H1 (cell line): Measurements from ENCODE around the gene GLOD4. TPM values are rescaled to one million over a fixed set of nuclear protein-coding genes. Genes with fewer than 3 reads are reported as not detected.

Experiments used
- CTCF ChIA-PET: fragments of 300-600 bp; sonication (Branson Sonifier 250); formaldehyde crosslinking; loops from one replicate; lab custom pipeline; 2021; ENCODE audit not compliant: partially characterized antibody; lab: Charles Lee
- POLR2A ChIA-PET: fragments of 300-600 bp; sonication (Branson Sonifier 250); formaldehyde crosslinking; loops from one replicate; lab custom pipeline; 2021; ENCODE audit warnings: inconsistent platforms; ENCODE audit not compliant: partially characterized antibody; lab: Charles Lee
- DNase-seq, 2 experiments: peaks; one replicate each; pipeline versions ENCODE4 v3.0.0 to v3.0.0-alpha.2; 2010 to 2022; ENCODE audit warnings: low spot score in 2 of 2, low read depth in 1 of 2, mixed read lengths in 1 of 2
- FAIRE-seq: peaks from 2 replicates; lab custom pipeline; 2011; peaks lifted over from hg19 to GRCh38; lab: Jason Lieb, UNC
- H2AFZ ChIP-seq: 2 replicates; pipeline ENCODE4 v1.8.1; 2012; ENCODE audit warnings: low read length, inconsistent platforms
- H2AK5ac ChIP-seq: 2 replicates; pipeline ENCODE4 v1.6.1; 2013; ENCODE audit warnings: low read depth, low read length
- H2BK120ac ChIP-seq: replicated peaks from 2 replicates; pipeline ENCODE3; 2013; ENCODE audit warnings: low read depth, low read length, inconsistent platforms
- H2BK12ac ChIP-seq: 2 replicates; pipeline ENCODE4 v1.6.1; 2013; ENCODE audit warnings: low read depth, low read length
- H2BK15ac ChIP-seq: 2 replicates; pipeline ENCODE4 v1.6.1; 2013; ENCODE audit warnings: low read length
- H2BK20ac ChIP-seq: 2 replicates; pipeline ENCODE4 v1.6.1; 2013; ENCODE audit warnings: low read length
- H2BK5ac ChIP-seq: 2 replicates; pipeline ENCODE4 v1.6.1; 2013; ENCODE audit warnings: low read depth, low read length
- H3K14ac ChIP-seq: 2 replicates; pipeline ENCODE4 v1.6.1; 2013; ENCODE audit warnings: inconsistent platforms; ENCODE audit not compliant: insufficient read length
- H3K18ac ChIP-seq: 2 replicates; pipeline ENCODE4 v1.6.1; 2013; ENCODE audit warnings: low read length; ENCODE audit errors: extremely low read depth
- H3K23ac ChIP-seq: 2 replicates; pipeline ENCODE4 v1.6.1; 2013; ENCODE audit warnings: inconsistent platforms; ENCODE audit not compliant: insufficient read length
- H3K23me2 ChIP-seq: 2 replicates; pipeline ENCODE4 v1.6.1; 2013; ENCODE audit warnings: low read depth, low read length
- H3K27ac ChIP-seq: 2 replicates; pipeline ENCODE4 v1.6.1; 2011; ENCODE audit warnings: low read depth, low read length, inconsistent platforms
- H3K27me3 ChIP-seq, 4 experiments: replicated peaks in 1 of 4; 1 replicate in 1 of 4; 2 replicates in 3 of 4; pipeline versions ENCODE4 v1.6.1 to v1.8.1; 2011 to 2013; ENCODE audit warnings: low read length in 3 of 4, mild to moderate bottlenecking in 3 of 4, inconsistent platforms in 2 of 4, mixed read lengths in 2 of 4, moderate library complexity in 1 of 4; ENCODE audit not compliant: control insufficient read depth in 3 of 4, insufficient read depth in 3 of 4; ENCODE audit errors: extremely low read depth in 1 of 4
- H3K36me3 ChIP-seq, 4 experiments: 2 replicates each; pipeline versions ENCODE4 v1.6.1 to v1.8.1; 2011 to 2013; ENCODE audit warnings: mild to moderate bottlenecking in 4 of 4, low read length in 3 of 4, moderate library complexity in 2 of 4, control low read depth in 1 of 4, inconsistent platforms in 1 of 4; ENCODE audit not compliant: insufficient read depth in 4 of 4, control insufficient read depth in 2 of 4
- H3K4ac ChIP-seq: replicated peaks from 2 replicates; pipeline ENCODE3; 2013; ENCODE audit warnings: low read length, low read depth, mixed read lengths, inconsistent platforms; ENCODE audit not compliant: insufficient read length
- H3K4me1 ChIP-seq, 4 experiments: replicated peaks in 1 of 4; 1 replicate in 1 of 4; 2 replicates in 3 of 4; pipeline versions ENCODE4 v1.6.1 to v1.8.1; 2011 to 2013; ENCODE audit warnings: low read length in 3 of 4, inconsistent platforms in 2 of 4, mixed read lengths in 1 of 4; ENCODE audit not compliant: insufficient read depth in 4 of 4, control insufficient read depth in 3 of 4
- H3K4me2 ChIP-seq, 2 experiments: 2 replicates each; pipeline versions ENCODE4 v1.6.1 to v1.8.1; 2011 to 2013; ENCODE audit warnings: low read depth in 2 of 2, low read length in 2 of 2, control low read depth in 1 of 2, inconsistent platforms in 1 of 2, mild to moderate bottlenecking in 1 of 2; ENCODE audit not compliant: insufficient read depth in 1 of 2
- H3K4me3 ChIP-seq, 4 experiments: fragments of 200-600, 300-600 bp in 1 of 4; sonication (generic), shearing (Covaris generic), sonication (Bioruptor Twin) in 1 of 4; 2 replicates each; pipeline versions ENCODE4 v1.5.1 to v1.8.1; 2011 to 2016; ENCODE audit warnings: low read length in 4 of 4, low read depth in 3 of 4, control low read depth in 2 of 4, inconsistent platforms in 2 of 4, mild to moderate bottlenecking in 2 of 4, mixed read lengths in 1 of 4, moderate library complexity in 1 of 4; ENCODE audit not compliant: insufficient read depth in 2 of 4; ENCODE audit errors: extremely low read depth in 1 of 4
- H3K56ac ChIP-seq: replicated peaks from 2 replicates; pipeline ENCODE3; 2013; ENCODE audit warnings: low read depth, mild to moderate bottlenecking, mixed read lengths, low read length, inconsistent platforms; ENCODE audit not compliant: insufficient read length
- H3K79me1 ChIP-seq: 2 replicates; pipeline ENCODE4 v1.6.1; 2013; ENCODE audit warnings: low read depth, low read length, control low read depth
- H3K79me2 ChIP-seq, 2 experiments: 2 replicates each; pipeline versions ENCODE4 v1.6.1 to v1.8.1; 2012 to 2013; ENCODE audit warnings: low read length in 2 of 2, mild to moderate bottlenecking in 2 of 2, inconsistent platforms in 1 of 2; ENCODE audit not compliant: insufficient read depth in 2 of 2, control insufficient read depth in 1 of 2
- H3K9ac ChIP-seq, 4 experiments: replicated peaks in 1 of 4; 1 replicate in 1 of 4; 2 replicates in 3 of 4; pipeline versions ENCODE4 v1.6.1 to v1.8.1; 2011 to 2013; ENCODE audit warnings: low read depth in 3 of 4, low read length in 3 of 4, control low read depth in 2 of 4, mild to moderate bottlenecking in 2 of 4, moderate library complexity in 2 of 4, inconsistent platforms in 1 of 4; ENCODE audit errors: extremely low read depth in 1 of 4
- H3K9me3 ChIP-seq, 2 experiments: 2 replicates each; pipeline versions ENCODE4 v1.6.1 to v1.8.1; 2012 to 2013; ENCODE audit warnings: mild to moderate bottlenecking in 2 of 2, moderate library complexity in 2 of 2, control low read depth in 1 of 2, inconsistent platforms in 1 of 2, low read depth in 1 of 2, low read length in 1 of 2, mixed read lengths in 1 of 2; ENCODE audit not compliant: insufficient read depth in 2 of 2
- H4K20me1 ChIP-seq, 2 experiments: replicated peaks in 1 of 2; 2 replicates each; pipeline versions ENCODE3 to v1.8.1; 2011 to 2013; ENCODE audit warnings: inconsistent platforms in 2 of 2, low read length in 2 of 2, mild to moderate bottlenecking in 1 of 2; ENCODE audit not compliant: insufficient read depth in 2 of 2, control insufficient read depth in 1 of 2
- H4K5ac ChIP-seq: 2 replicates; pipeline ENCODE4 v1.6.1; 2013; ENCODE audit warnings: low read length, low read depth, mixed read lengths, inconsistent platforms; ENCODE audit not compliant: insufficient read length
- H4K8ac ChIP-seq: 2 replicates; pipeline ENCODE4 v1.8.0; 2013; ENCODE audit warnings: mild to moderate bottlenecking, moderate library complexity, low read length, inconsistent platforms; ENCODE audit not compliant: insufficient read depth; ENCODE audit errors: extremely low read depth
- H4K91ac ChIP-seq: replicated peaks from 2 replicates; pipeline ENCODE3; 2013; ENCODE audit warnings: low read length, mixed read lengths, inconsistent platforms; ENCODE audit not compliant: insufficient read length
- ATF3 ChIP-seq: IDR thresholded peaks from 2 replicates; pipeline ENCODE4 v1.6.1; 2011; ENCODE audit warnings: low read depth, mild to moderate bottlenecking, low read length; ENCODE audit not compliant: insufficient read depth
- HDAC6 ChIP-seq: IDR thresholded peaks from one replicate; pipeline ENCODE4 v1.7.1; 2012; ENCODE audit warnings: low read depth, mild to moderate bottlenecking, inconsistent platforms, low read length, moderate library complexity
- KDM4A ChIP-seq: IDR thresholded peaks from one replicate; pipeline ENCODE4 v1.7.1; 2012; ENCODE audit warnings: low read depth, mild to moderate bottlenecking, moderate library complexity, low read length, inconsistent platforms; ENCODE audit not compliant: severe bottlenecking
- PHF8 ChIP-seq: fragments of 200-600 bp; sonication (generic); conservative IDR thresholded peaks from 2 replicates; pipeline ENCODE4 v1.7.1; 2012; ENCODE audit warnings: low read depth, mild to moderate bottlenecking, inconsistent platforms, low read length, moderate library complexity
- SAP30 ChIP-seq: fragments of 300-600 bp; sonication (generic); IDR thresholded peaks from 2 replicates; pipeline ENCODE4 v1.7.1; 2012; ENCODE audit warnings: low read length, moderate library complexity, mild to moderate bottlenecking, inconsistent platforms; ENCODE audit not compliant: insufficient read depth, insufficient replicate concordance
- TAF1 ChIP-seq: IDR thresholded peaks from 2 replicates; pipeline ENCODE4 v1.6.1; 2011; ENCODE audit warnings: mild to moderate bottlenecking, low read depth, low read length
- TCF12 ChIP-seq: IDR thresholded peaks from 2 replicates; pipeline ENCODE4 v1.6.1; 2011; ENCODE audit warnings: low read depth, mild to moderate bottlenecking, low read length
- TEAD4 ChIP-seq: IDR thresholded peaks from 2 replicates; pipeline ENCODE4 v1.6.1; 2012; ENCODE audit warnings: low read depth, low read length, inconsistent platforms, mixed read lengths
- WGBS, 2 experiments: shearing (Covaris generic) in 1 of 2; methylation state at CpG; one replicate each; pipeline versions ENCODE4 v1.1.6 to v1.1.7; 2013 to 2015; ENCODE audit warnings: low lambda C conversion rate in 2 of 2, mixed read lengths in 2 of 2, inconsistent platforms in 1 of 2, low coverage in 1 of 2, missing lambda C conversion rate in 1 of 2; ENCODE audit not compliant: insufficient replicate concordance in 2 of 2, insufficient coverage in 1 of 2, insufficient read length in 1 of 2; ENCODE audit errors: extremely low coverage in 1 of 2, missing lambda C conversion rate in 1 of 2; 5-methylcytosine and 5-hydroxymethylcytosine counted together
- polyA plus RNA-seq, 7 experiments: library from polyadenylated mRNA; depleted of rRNA in 3 of 7; stranded (reverse) in 5 of 7; unstranded in 2 of 7; fragments of >200 nt in 5 of 7; fragments of 200-250 nt in 2 of 7; gene quantifications; 1 replicate in 5 of 7; 2 replicates in 1 of 7; 4 replicates in 1 of 7; pipeline versions ENCODE4 v1.2.1 to v1.2.3, GENCODE V29; 2011 to 2013; ENCODE audit warnings: missing spikeins in 2 of 7, mixed read lengths in 2 of 7
- total RNA-seq: library from RNA; stranded (reverse); fragmentation: NEBNext Ultra II Directional; extraction: Animal tissue kit (Norgen Biotek cat#: 25700); gene quantifications from 2 replicates; pipeline ENCODE4 v1.2.1, GENCODE V29; 2021

GLOD4 gene
- total and polyA plus RNA-seq, 2 of the 8 experiments (the other 6 are each of a cell fraction or from before 2014, with no cell fraction given), result 36.8 to 81.3 TPM

- no peaks in the 10 kb centered on the region for H3K27me3 ChIP-seq
- no peak overlapping the region for H2BK12ac ChIP-seq
- no peak overlapping the region for H2AFZ ChIP-seq
- no peak for FAIRE-seq
- H2BK5ac ChIP-seq, result no peak overlapping the region
- H2BK20ac ChIP-seq, result no peak overlapping the region
- no peak overlapping the region for H2BK120ac ChIP-seq
- H3K23me2 ChIP-seq, result no peaks in the 10 kb centered on the region
- H3K18ac ChIP-seq, result no peak overlapping the region; the same call in 1 of the 2 replicates
- H2AK5ac ChIP-seq, result peak overlapping the region; percentile 39; the same call in 1 of the 2 replicates
- peaks cover 0 to 6% (median 0%) of the 10 kb centered on the region in 4 experiments; a peak in 3 of 8 replicates for H3K36me3 ChIP-seq
- H3K79me1 ChIP-seq, result no peaks in the 10 kb centered on the region
- H4K91ac ChIP-seq, result peak overlapping the region; percentile 30
- H3K56ac ChIP-seq, result no peak overlapping the region
- peak overlapping the region; percentile 65; the same call in 1 of the 2 replicates for H3K27ac ChIP-seq
- no peaks in the 10 kb centered on the region for H3K79me2 ChIP-seq
- no peak overlapping the region for H3K4me3 ChIP-seq
- peak overlapping the region; percentile 79 for H4K8ac ChIP-seq
- no peak overlapping the region for H3K9ac ChIP-seq
- H3K4me1 ChIP-seq, result peaks cover 0 to 5% (median 4%) of the 10 kb centered on the region in 4 experiments; a peak in 3 of 7 replicates
- POLR2A ChIA-PET, result interaction anchor here (0.8 to 1.6 kb wide), 3 partner anchors 9 to 63 kb away, joined by 4 to 5 read pairs (median 5); no protein-coding TSS in a partner anchor
- H3K4ac ChIP-seq, result no peak overlapping the region
- H3K4me2 ChIP-seq, result no peak overlapping the region
- H3K9me3 ChIP-seq, result no peaks in the 10 kb centered on the region
- H3K14ac ChIP-seq, result no peak overlapping the region
- no peak overlapping the region for H2BK15ac ChIP-seq
- peak overlapping the region; percentile 43 for H4K5ac ChIP-seq
- no peak for DNase-seq
- H4K20me1 ChIP-seq, result peaks cover 3 to 6% of the 10 kb centered on the region in 2 experiments
- no peak overlapping the region for H3K23ac ChIP-seq
- 83% methylated on average over 25 of the region's 41 CpGs; no CpG with 5 or more reads in 1 of the 2 experiments for WGBS, 2 experiments
- CTCF ChIA-PET, result interaction anchor here (0.9 to 2.6 kb wide), 9 partner anchors 9 to 243 kb away, joined by 3 to 10 read pairs (median 4); no protein-coding TSS in a partner anchor
- TF ChIP-seq KDM4A, result no peak
- no peak for TF ChIP-seq TAF1
- no peak for TF ChIP-seq TCF12
- no peak for TF ChIP-seq HDAC6
- TF ChIP-seq TEAD4, result no peak
- no peak for TF ChIP-seq ATF3
- no peak for TF ChIP-seq SAP30
- no peak for TF ChIP-seq PHF8
Observed at GRCh38 chr17:804541-805435, 22.7 kb upstream of the GLOD4 start.
